SK-N-DZ (cell line): ENCODE measurements around the gene APOBR.
"Not testable (repeated sequence)": the region's sequence is repeated elsewhere in the genome, so short reads cannot be mapped to it uniquely, and the experiment has no call there.

Experiments
- DNase-seq: peaks from one replicate; pipeline ENCODE4 v3.0.0-alpha.2; 2015; ENCODE audit warnings: low spot score

Gene APOBR

GRCh38 chr16:28526201-28527099 lies 32.0 kb downstream of the APOBR start:
- no peak for DNase-seq

GRCh38 chr16:28527100-28527785 lies 32.8 kb downstream of the APOBR start:
- not testable (repeated sequence) for DNase-seq

GRCh38 chr16:28527985-28528384 lies 33.5 kb downstream of the APOBR start:
- DNase-seq, result no peak

- DNase-seq, result no peak
Measured at GRCh38 chr16:28528463-28528867, 34.0 kb downstream of the APOBR start.

GRCh38 chr16:28529124-28529523 lies 34.7 kb downstream of the APOBR start:
- DNase-seq, result no peak

GRCh38 chr16:28531777-28532744 lies 37.6 kb downstream of the APOBR start:
- no peak for DNase-seq

- no peak for DNase-seq
Measured at GRCh38 chr16:28532940-28533647, 38.7 kb downstream of the APOBR start.

GRCh38 chr16:28534542-28535373 lies 40.3 kb downstream of the APOBR start:
- DNase-seq, result no peak

GRCh38 chr16:28537076-28537475 lies 42.6 kb downstream of the APOBR start:
- DNase-seq, result no peak

GRCh38 chr16:28537964-28538732 lies 43.7 kb downstream of the APOBR start:
- DNase-seq, result no peak

- no peak for DNase-seq
Measured at GRCh38 chr16:28538733-28539596, 44.5 kb downstream of the APOBR start, which contains the start of gene NUPR1. TSS of gene NUPR1 (minus strand) at chr16:28538974. CDS start at chr16:28538907, 67 bp downstream.

GRCh38 chr16:28540346-28540745 lies 45.9 kb downstream of the APOBR start:
- DNase-seq, result no peak

GRCh38 chr16:28542646-28543045 lies 48.2 kb downstream of the APOBR start:
- DNase-seq, result no peak

- no peak for DNase-seq
Measured at GRCh38 chr16:28543072-28543471, 48.6 kb downstream of the APOBR start.

GRCh38 chr16:28544998-28545397 lies 50.6 kb downstream of the APOBR start:
- no peak for DNase-seq

GRCh38 chr16:28545964-28546363 lies 51.5 kb downstream of the APOBR start:
- DNase-seq, result not testable (repeated sequence)

GRCh38 chr16:28546626-28547025 lies 52.2 kb downstream of the APOBR start:
- no peak for DNase-seq

- DNase-seq, result no peak
Measured at GRCh38 chr16:28548306-28548802, 53.9 kb downstream of the APOBR start.
